GM12878 (cell line): Measurements from ENCODE around the gene FAR2. TPM values are rescaled to one million over a fixed set of nuclear protein-coding genes. Genes with fewer than 3 reads are reported as not detected.

Experiments
- ATAC-seq: fragments of 200-7000 bp; cut with Tn5 transposase; 3 replicates; pipeline ENCODE4 v1.9.1; 2020; ENCODE audit warnings: mild to moderate bottlenecking, moderate library complexity
- BruUV-seq: library from RNA; stranded (reverse); fragments of 400-500 nt; replicated peaks from 2 replicates; lab custom pipeline; 2021; lab: Mats Ljungman, UMichigan
- CTCF ChIA-PET: fragments of 300-600 bp; sonication (Branson Sonifier 250); formaldehyde crosslinking; extraction: SDS; loops from one replicate; lab custom pipeline; 2021; ENCODE audit warnings: inconsistent platforms; lab: Yijun Ruan, JAX
- POLR2A ChIA-PET: fragments of 350-600 bp; formaldehyde crosslinking; extraction: SDS; loops from one replicate; lab custom pipeline; 2021; ENCODE audit warnings: inconsistent platforms; lab: Charles Lee
- RAD21 ChIA-PET: fragments of 300-600 bp; sonication (Branson Sonifier 250); formaldehyde crosslinking; loops from one replicate; lab custom pipeline; 2023; ENCODE audit warnings: antibody characterized with exemption; ENCODE audit not compliant: unreplicated experiment; lab: Charles Lee
- SMC1A ChIA-PET: fragments of 300-600 bp; sonication (Branson Sonifier 250); formaldehyde crosslinking; loops from one replicate; lab custom pipeline; 2023; ENCODE audit not compliant: unreplicated experiment, uncharacterized antibody; lab: Charles Lee
- DNase-seq: peaks from one replicate; pipeline ENCODE4 v3.0.0-alpha.2; 2011; ENCODE audit warnings: low read depth, low spot score
- FAIRE-seq: peaks from 3 replicates; lab custom pipeline; 2011; peaks lifted over from hg19 to GRCh38; lab: Jason Lieb, UNC
- H2AFZ ChIP-seq: 2 replicates; pipeline ENCODE4 v1.6.0; 2011; ENCODE audit warnings: low read depth, low read length, control low read depth; ENCODE audit not compliant: control insufficient read depth
- H3K27ac ChIP-seq: 2 replicates; pipeline ENCODE4 v1.5.1; 2011; ENCODE audit warnings: control low read depth; ENCODE audit not compliant: control insufficient read depth, insufficient read depth
- H3K27me3 ChIP-seq, 2 experiments: replicated peaks in 1 of 2; 2 replicates each; pipeline versions ENCODE4 v1.6.0 to v1.6.1; 2011; ENCODE audit warnings: low read length in 1 of 2; ENCODE audit not compliant: control insufficient read depth in 2 of 2, insufficient read depth in 2 of 2
- H3K36me3 ChIP-seq, 2 experiments: 2 replicates each; pipeline ENCODE4 v1.5.1; 2011; ENCODE audit warnings: low read length in 1 of 2; ENCODE audit not compliant: control insufficient read depth in 2 of 2, insufficient read depth in 2 of 2
- H3K4me1 ChIP-seq: 2 replicates; pipeline ENCODE4 v1.6.1; 2011; ENCODE audit warnings: mild to moderate bottlenecking, low read length, moderate library complexity, mixed read lengths; ENCODE audit not compliant: control insufficient read depth, insufficient read depth
- H3K4me2 ChIP-seq: 2 replicates; pipeline ENCODE4 v1.6.0; 2011; ENCODE audit warnings: control low read depth; ENCODE audit not compliant: control insufficient read depth, insufficient read depth
- H3K4me3 ChIP-seq: fragments of 200-600 bp; sonication (generic); 2 replicates; pipeline ENCODE4 v1.5.1; 2016
- H3K79me2 ChIP-seq: 2 replicates; pipeline ENCODE4 v1.6.0; 2011; ENCODE audit warnings: low read length; ENCODE audit not compliant: control insufficient read depth, insufficient read depth
- H3K9ac ChIP-seq: 2 replicates; pipeline ENCODE4 v1.8.0; 2011; ENCODE audit warnings: low read length, control low read depth, mixed read lengths; ENCODE audit not compliant: control insufficient read depth, insufficient read depth
- H3K9me3 ChIP-seq: replicated peaks from 3 replicates; pipeline ENCODE4 v1.5.1; 2011; ENCODE audit warnings: mild to moderate bottlenecking, low read length; ENCODE audit not compliant: control insufficient read depth, insufficient read depth
- H4K20me1 ChIP-seq: 2 replicates; pipeline ENCODE4 v1.6.0; 2011; ENCODE audit not compliant: control insufficient read depth, insufficient read depth
- IRF3 ChIP-seq: fragments of 450-650 bp; IDR thresholded peaks from 2 replicates; pipeline ENCODE4 v1.6.1; 2014; ENCODE audit warnings: mild to moderate bottlenecking
- KLF5 ChIP-seq: fragments of 450-650 bp; IDR thresholded peaks from 2 replicates; pipeline ENCODE4 v1.6.1; 2014; ENCODE audit warnings: mild to moderate bottlenecking; ENCODE audit not compliant: partially characterized antibody
- RAD51 ChIP-seq: fragments of 450-650 bp; IDR thresholded peaks from 2 replicates; pipeline ENCODE4 v1.6.1; 2016; ENCODE audit warnings: moderate library complexity, mild to moderate bottlenecking, inconsistent platforms
- SMARCA5 ChIP-seq: fragments of 450-650 bp; IDR thresholded peaks from 2 replicates; pipeline ENCODE4 v1.6.1; 2017; ENCODE audit warnings: mild to moderate bottlenecking
- ZNF24 ChIP-seq: fragments of 450-650 bp; IDR thresholded peaks from 2 replicates; pipeline ENCODE4 v1.6.1; 2017; ENCODE audit warnings: antibody characterized with exemption, mild to moderate bottlenecking
- WGBS: methylation state at CpG from one replicate; pipeline ENCODE4 v1.1.6; 2016; ENCODE audit warnings: low lambda C conversion rate; ENCODE audit not compliant: insufficient replicate concordance, insufficient coverage; ENCODE audit errors: missing lambda C conversion rate; 5-methylcytosine and 5-hydroxymethylcytosine counted together
- in situ Hi-C: fragments of 300-500 bp; cut with MboI; formaldehyde crosslinking; loops from 9 replicates; pipeline ENCODE4 v1.14.3; 2018; ENCODE audit warnings: mixed read lengths
- intact Hi-C: fragments of 100-400 bp; cut with micrococcal nuclease; formaldehyde crosslinking; loops from one replicate; pipeline ENCODE4 v1.14.2; 2022; ENCODE audit not compliant: unreplicated experiment
- polyA plus RNA-seq, 11 experiments: library from polyadenylated mRNA; depleted of rRNA in 4 of 11; unstranded in 6 of 11; stranded (reverse) in 5 of 11; fragments of >200 nt; fragmentation: Nextera tagmentation in 4 of 11; fragmentation: Illumina TruSeq in 1 of 11; extraction: Ambion mirVana in 4 of 11; extraction: Trizol in 1 of 11; gene quantifications; 1 replicate in 1 of 11; 2 replicates in 10 of 11; pipeline versions ENCODE4 v1.2.1 to v1.2.3, GENCODE V29; 2011 to 2016; ENCODE audit warnings: inconsistent platforms in 2 of 11, missing spikeins in 2 of 11, low read depth in 1 of 11
- total RNA-seq, 4 experiments: library from RNA; depleted of rRNA in 3 of 4; stranded (reverse); fragments of >200 nt in 3 of 4; fragmentation: Illumina TruSeq in 1 of 4; extraction: Trizol in 1 of 4; gene quantifications; 2 replicates each; pipeline versions ENCODE4 v1.2.1 to v1.2.3, GENCODE V29; 2013 to 2021
- TF ChIP-seq, protein P1 (sequence below): fragments of 450-650 bp; IDR thresholded peaks from 2 replicates; pipeline ENCODE4 v1.6.1; 2017; ENCODE audit warnings: low read depth, mild to moderate bottlenecking, moderate library complexity
- TF ChIP-seq, protein P2 (sequence below): IDR thresholded peaks from 2 replicates; pipeline ENCODE4 v1.6.1; 2012; ENCODE audit warnings: low read length, inconsistent platforms
- TF ChIP-seq, protein P3 (sequence below): fragments of 450-650 bp; IDR thresholded peaks from 2 replicates; pipeline ENCODE4 v1.6.1; 2017; ENCODE audit warnings: mild to moderate bottlenecking, low read depth, inconsistent platforms; ENCODE audit not compliant: poor library complexity, severe bottlenecking

FAR2 gene
- total and polyA plus RNA-seq, 10 of the 15 experiments (the other 5 are each of a cell fraction or from before 2014, with no cell fraction given) = 0.50 to 1.1 (median 0.65) TPM

DNA sequence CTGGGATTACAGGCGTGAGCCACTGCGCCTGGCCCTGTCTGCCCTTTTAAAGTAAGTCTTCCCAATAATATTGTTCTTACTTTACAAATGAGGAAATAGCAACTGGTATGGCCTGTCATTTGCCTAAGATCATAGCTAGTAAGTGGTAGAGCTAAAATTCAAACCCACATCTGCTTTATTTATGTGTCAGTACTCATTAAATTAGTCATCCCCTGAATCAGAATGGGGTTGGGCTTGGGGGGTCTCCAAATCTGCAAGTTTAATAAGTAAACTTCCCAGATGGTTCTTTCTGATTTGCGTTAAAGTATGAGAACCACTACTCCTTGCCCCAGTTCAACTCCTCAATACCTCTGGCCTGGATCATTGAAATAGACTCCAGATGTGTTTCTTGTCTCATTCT, 96.2 kb downstream of the FAR2 start (continued):
- TF ChIP-seq, protein P1, sequence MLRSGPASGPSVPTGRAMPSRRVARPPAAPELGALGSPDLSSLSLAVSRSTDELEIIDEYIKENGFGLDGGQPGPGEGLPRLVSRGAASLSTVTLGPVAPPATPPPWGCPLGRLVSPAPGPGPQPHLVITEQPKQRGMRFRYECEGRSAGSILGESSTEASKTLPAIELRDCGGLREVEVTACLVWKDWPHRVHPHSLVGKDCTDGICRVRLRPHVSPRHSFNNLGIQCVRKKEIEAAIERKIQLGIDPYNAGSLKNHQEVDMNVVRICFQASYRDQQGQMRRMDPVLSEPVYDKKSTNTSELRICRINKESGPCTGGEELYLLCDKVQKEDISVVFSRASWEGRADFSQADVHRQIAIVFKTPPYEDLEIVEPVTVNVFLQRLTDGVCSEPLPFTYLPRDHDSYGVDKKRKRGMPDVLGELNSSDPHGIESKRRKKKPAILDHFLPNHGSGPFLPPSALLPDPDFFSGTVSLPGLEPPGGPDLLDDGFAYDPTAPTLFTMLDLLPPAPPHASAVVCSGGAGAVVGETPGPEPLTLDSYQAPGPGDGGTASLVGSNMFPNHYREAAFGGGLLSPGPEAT = 0 out of 2 replicates have a peak, but pooled peaks have one; percentile 13

GRCh38 chr12:29249930-29250329, 100.9 kb downstream of the FAR2 start:
- WGBS = 25% methylated on average over 2 of the region's 2 CpGs

More at GRCh38 chr12:29249930-29250329, 100.9 kb downstream of the FAR2 start:
- H3K4me3 ChIP-seq = no peak overlapping the region
- H3K9me3 ChIP-seq = no peaks in the 10 kb centered on the region
- in situ Hi-C loops = no loop called here
- H3K27ac ChIP-seq = no peak overlapping the region
- no peak overlapping the region for H2AFZ ChIP-seq
- no peaks in the 10 kb centered on the region for H3K27me3 ChIP-seq
- no TSS peak for BruUV-seq
- no peak for ATAC-seq
- no peak overlapping the region for H3K4me2 ChIP-seq
- SMC1A ChIA-PET = no interaction called here
- POLR2A ChIA-PET = no interaction called here
- CTCF ChIA-PET = no interaction called here
- FAIRE-seq = no peak
- H3K9ac ChIP-seq = no peak overlapping the region
- DNase-seq = no peak
- H3K79me2 ChIP-seq = no peaks in the 10 kb centered on the region
- no peaks in the 10 kb centered on the region for H3K4me1 ChIP-seq
- no peaks in the 10 kb centered on the region for H4K20me1 ChIP-seq
- RAD21 ChIA-PET = no interaction called here
- TF ChIP-seq, protein P2, sequence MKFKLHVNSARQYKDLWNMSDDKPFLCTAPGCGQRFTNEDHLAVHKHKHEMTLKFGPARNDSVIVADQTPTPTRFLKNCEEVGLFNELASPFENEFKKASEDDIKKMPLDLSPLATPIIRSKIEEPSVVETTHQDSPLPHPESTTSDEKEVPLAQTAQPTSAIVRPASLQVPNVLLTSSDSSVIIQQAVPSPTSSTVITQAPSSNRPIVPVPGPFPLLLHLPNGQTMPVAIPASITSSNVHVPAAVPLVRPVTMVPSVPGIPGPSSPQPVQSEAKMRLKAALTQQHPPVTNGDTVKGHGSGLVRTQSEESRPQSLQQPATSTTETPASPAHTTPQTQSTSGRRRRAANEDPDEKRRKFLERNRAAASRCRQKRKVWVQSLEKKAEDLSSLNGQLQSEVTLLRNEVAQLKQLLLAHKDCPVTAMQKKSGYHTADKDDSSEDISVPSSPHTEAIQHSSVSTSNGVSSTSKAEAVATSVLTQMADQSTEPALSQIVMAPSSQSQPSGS = no peak
- TF ChIP-seq SMARCA5 = no peak
- TF ChIP-seq, protein P3, sequence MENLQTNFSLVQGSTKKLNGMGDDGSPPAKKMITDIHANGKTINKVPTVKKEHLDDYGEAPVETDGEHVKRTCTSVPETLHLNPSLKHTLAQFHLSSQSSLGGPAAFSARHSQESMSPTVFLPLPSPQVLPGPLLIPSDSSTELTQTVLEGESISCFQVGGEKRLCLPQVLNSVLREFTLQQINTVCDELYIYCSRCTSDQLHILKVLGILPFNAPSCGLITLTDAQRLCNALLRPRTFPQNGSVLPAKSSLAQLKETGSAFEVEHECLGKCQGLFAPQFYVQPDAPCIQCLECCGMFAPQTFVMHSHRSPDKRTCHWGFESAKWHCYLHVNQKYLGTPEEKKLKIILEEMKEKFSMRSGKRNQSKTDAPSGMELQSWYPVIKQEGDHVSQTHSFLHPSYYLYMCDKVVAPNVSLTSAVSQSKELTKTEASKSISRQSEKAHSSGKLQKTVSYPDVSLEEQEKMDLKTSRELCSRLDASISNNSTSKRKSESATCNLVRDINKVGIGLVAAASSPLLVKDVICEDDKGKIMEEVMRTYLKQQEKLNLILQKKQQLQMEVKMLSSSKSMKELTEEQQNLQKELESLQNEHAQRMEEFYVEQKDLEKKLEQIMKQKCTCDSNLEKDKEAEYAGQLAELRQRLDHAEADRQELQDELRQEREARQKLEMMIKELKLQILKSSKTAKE = no peak
- no peak for TF ChIP-seq RAD51
- no peak for TF ChIP-seq ZNF24
- TF ChIP-seq KLF5 = no peak
- TF ChIP-seq IRF3 = no peak
- TF ChIP-seq, all 136 proteins: peak for 0
- intact Hi-C loops = no loop called here
- H3K36me3 ChIP-seq = no peaks in the 10 kb centered on the region
